Medulla oblongata (tissue), 1 donor: ENCODE data around the gene PDZRN4.
"Not testable (repeated sequence)": the region's sequence is repeated elsewhere in the genome, so short reads cannot be mapped to it uniquely, and the experiment has no call there.

ENCODE experiments used
- DNase-seq: peaks from one replicate; pipeline ENCODE4 v3.0.0-alpha.2; 2015; ENCODE audit errors: extremely low spot score

The PDZRN4 gene

GRCh38 chr12:41213648-41214047 is 25.5 kb downstream of the PDZRN4 start:
- DNase-seq: no peak

- no peak for DNase-seq
Measured at GRCh38 chr12:41217727-41218126, 29.6 kb downstream of the PDZRN4 start.

- peak; percentile 51 for DNase-seq
Measured at GRCh38 chr12:41220931-41221330, 32.8 kb downstream of the PDZRN4 start.

GRCh38 chr12:41221491-41221890 is 33.4 kb downstream of the PDZRN4 start:
- DNase-seq: no peak

- no peak for DNase-seq
Measured at GRCh38 chr12:41223600-41223999, 35.5 kb downstream of the PDZRN4 start.

GRCh38 chr12:41224066-41224465 is 35.9 kb downstream of the PDZRN4 start:
- DNase-seq: no peak

- no peak for DNase-seq
Measured at GRCh38 chr12:41225179-41225578, 37.1 kb downstream of the PDZRN4 start.

GRCh38 chr12:41228066-41228820 is 40.1 kb downstream of the PDZRN4 start:
- no peak for DNase-seq

- peak; percentile 46 for DNase-seq
Measured at GRCh38 chr12:41230756-41231155, 42.6 kb downstream of the PDZRN4 start.

GRCh38 chr12:41234692-41235091 is 46.6 kb downstream of the PDZRN4 start:
- no peak for DNase-seq

- no peak for DNase-seq
Measured at GRCh38 chr12:41242603-41243002, 54.5 kb downstream of the PDZRN4 start.

GRCh38 chr12:41248391-41248790 is 60.3 kb downstream of the PDZRN4 start:
- no peak for DNase-seq

- peak; percentile 47 for DNase-seq
Measured at GRCh38 chr12:41250748-41251147, 62.6 kb downstream of the PDZRN4 start.

- no peak for DNase-seq
Measured at GRCh38 chr12:41254004-41254914, 66.1 kb downstream of the PDZRN4 start.

GRCh38 chr12:41263196-41263595 is 75.1 kb downstream of the PDZRN4 start:
- not testable (repeated sequence) for DNase-seq

- peak; percentile 18 for DNase-seq
Measured at GRCh38 chr12:41264281-41264680, 76.2 kb downstream of the PDZRN4 start.

GRCh38 chr12:41269056-41269455 is 80.9 kb downstream of the PDZRN4 start:
- DNase-seq: no peak

GRCh38 chr12:41271489-41271888 is 83.4 kb downstream of the PDZRN4 start:
- no peak for DNase-seq

- no peak for DNase-seq
Measured at GRCh38 chr12:41274643-41275042, 86.5 kb downstream of the PDZRN4 start.

GRCh38 chr12:41277100-41277945 is 89.2 kb downstream of the PDZRN4 start:
- DNase-seq: peak; percentile 68

- DNase-seq: no peak
Measured at GRCh38 chr12:41277946-41278267, 89.8 kb downstream of the PDZRN4 start.
